ENCODE data around the gene ZNF730. TPM values are rescaled to one million over a fixed set of nuclear protein-coding genes. Genes with fewer than 3 reads are reported as not detected.
"Not testable (repeated sequence)": the region's sequence is repeated elsewhere in the genome, so short reads cannot be mapped to it uniquely, and the experiment has no call there.

ZNF730 gene
- total RNA-seq (0.52 TPM), polyA plus RNA-seq (under 1 TPM in 2 of 4 donors, not detected in 2; 0.17 TPM)

- peaks cover 0 to 10% of the 10 kb centered on the region in 2 experiments for H3K9me3 ChIP-seq (ENCODE audit: control insufficient read depth in 2 of 2, low read length in 2 of 2)
- H3K27ac Mint-ChIP-seq, result peak within 1 kb of the TSS in 2 of 3 donors; percentile 25 to 53
- no peak within 1 kb of the TSS for H3K4me3 ChIP-seq (ENCODE audit: low read depth, low read length)
Observed at GRCh38 chr19:23116802-23117571, at the start of gene ZNF730. ZNF730 (plus strand) TSS chr19:23117025; CDS start chr19:23117174, 149 bp downstream.

GRCh38 chr19:23070353-23071146 lies 46.3 kb upstream of the ZNF730 start:
- Mint-ChIP-seq H3K9me3 (peaks cover 0 to 41% (median 16%) of the 10 kb centered on the region in 7 donors), H3K27ac (no peak overlapping the region), H3K36me3 (no peaks in the 10 kb centered on the region), H3K4me1 (peaks cover 0 to 5% (median 1%) of the 10 kb centered on the region in 4 donors), H3K27me3 (peaks cover 7% of the 10 kb centered on the region), H3K4me3 (no peak overlapping the region)
- Histone ChIP-seq H3K9me3 (ENCODE audit: control insufficient read depth in 2 of 2, low read length in 2 of 2) (peaks cover 3 to 28% of the 10 kb centered on the region in 2 experiments), H3K27me3 (ENCODE audit: control insufficient read depth, insufficient read depth, low read length) (no peaks in the 10 kb centered on the region), H3K27ac (ENCODE audit: insufficient read depth, low read length, poor library complexity, severe bottlenecking) (no peak overlapping the region), H3K36me3 (ENCODE audit: control insufficient read depth, insufficient read depth, low read length) (no peaks in the 10 kb centered on the region), H3K4me3 (ENCODE audit: low read depth, low read length) (no peak overlapping the region), H3K4me1 (ENCODE audit: control insufficient read depth, insufficient read depth, low read length, poor library complexity, severe bottlenecking) (no peaks in the 10 kb centered on the region)
- ATAC-seq (ENCODE audit: low read depth in 2 of 2), result no peak
- peak in 1 of 3 donors; percentile 2 for DNase-seq

More at GRCh38 chr19:23116802-23117571, at the start of gene ZNF730:
- H3K36me3 Mint-ChIP-seq, result no peaks in the 10 kb centered on the region
- ATAC-seq (ENCODE audit: low read depth in 2 of 2) (peak; percentile 39 to 45), DNase-seq (peak in 2 of 3 donors; percentile 9 to 30)
- peaks cover 0 to 5% (median 3%) of the 10 kb centered on the region in 4 donors for H3K4me1 Mint-ChIP-seq
- Histone ChIP-seq H3K36me3 (ENCODE audit: control insufficient read depth, insufficient read depth, low read length) (no peaks in the 10 kb centered on the region), H3K27me3 (ENCODE audit: control insufficient read depth, insufficient read depth, low read length) (no peaks in the 10 kb centered on the region), H3K27ac (ENCODE audit: insufficient read depth, low read length, poor library complexity, severe bottlenecking) (no peak within 1 kb of the TSS), H3K4me1 (ENCODE audit: control insufficient read depth, insufficient read depth, low read length, poor library complexity, severe bottlenecking) (no peaks in the 10 kb centered on the region)
- peak within 1 kb of the TSS in 3 of 4 donors; percentile 73 to 86 (median 81) for H3K4me3 Mint-ChIP-seq
- H3K9me3 Mint-ChIP-seq, result peaks cover 0 to 17% (median 10%) of the 10 kb centered on the region in 7 donors
- peaks cover 9% of the 10 kb centered on the region for H3K27me3 Mint-ChIP-seq

GRCh38 chr19:23071147-23071511 lies 45.7 kb upstream of the ZNF730 start:
- DNase-seq, result no peak
- H3K27ac Mint-ChIP-seq, result no peak overlapping the region
- peaks cover 10% of the 10 kb centered on the region for H3K27me3 Mint-ChIP-seq
- no peaks in the 10 kb centered on the region for H3K27me3 ChIP-seq (ENCODE audit: control insufficient read depth, insufficient read depth, low read length)
- H3K4me1 ChIP-seq (ENCODE audit: control insufficient read depth, insufficient read depth, low read length, poor library complexity, severe bottlenecking), result no peaks in the 10 kb centered on the region
- H3K36me3 Mint-ChIP-seq, result no peaks in the 10 kb centered on the region
- peaks cover 3 to 28% of the 10 kb centered on the region in 2 experiments for H3K9me3 ChIP-seq (ENCODE audit: control insufficient read depth in 2 of 2, low read length in 2 of 2)
- no peak for ATAC-seq (ENCODE audit: low read depth in 2 of 2)
- H3K36me3 ChIP-seq (ENCODE audit: control insufficient read depth, insufficient read depth, low read length), result no peaks in the 10 kb centered on the region
- no peak overlapping the region for H3K4me3 Mint-ChIP-seq
- H3K9me3 Mint-ChIP-seq, result peaks cover 0 to 41% (median 16%) of the 10 kb centered on the region in 7 donors
- no peak overlapping the region for H3K27ac ChIP-seq (ENCODE audit: insufficient read depth, low read length, poor library complexity, severe bottlenecking)
- H3K4me3 ChIP-seq (ENCODE audit: low read depth, low read length), result no peak overlapping the region
- peaks cover 0 to 8% (median 2%) of the 10 kb centered on the region in 4 donors for H3K4me1 Mint-ChIP-seq

GRCh38 chr19:23075031-23075733 lies 41.6 kb upstream of the ZNF730 start:
- Histone ChIP-seq H3K9me3 (ENCODE audit: control insufficient read depth in 2 of 2, low read length in 2 of 2) (peaks cover 2 to 14% of the 10 kb centered on the region in 2 experiments), H3K4me3 (ENCODE audit: low read depth, low read length) (no peak overlapping the region), H3K36me3 (ENCODE audit: control insufficient read depth, insufficient read depth, low read length) (no peaks in the 10 kb centered on the region), H3K27ac (ENCODE audit: insufficient read depth, low read length, poor library complexity, severe bottlenecking) (no peak overlapping the region), H3K27me3 (ENCODE audit: control insufficient read depth, insufficient read depth, low read length) (no peaks in the 10 kb centered on the region), H3K4me1 (ENCODE audit: control insufficient read depth, insufficient read depth, low read length, poor library complexity, severe bottlenecking) (no peaks in the 10 kb centered on the region)
- DNase-seq, result no peak
- Mint-ChIP-seq H3K9me3 (peaks cover 0 to 21% (median 7%) of the 10 kb centered on the region in 7 donors), H3K27ac (no peak overlapping the region), H3K27me3 (peaks cover 10% of the 10 kb centered on the region), H3K36me3 (no peaks in the 10 kb centered on the region), H3K4me3 (peak overlapping the region in 2 of 4 donors; percentile 46 to 74), H3K4me1 (peaks cover 0 to 6% (median under 1%) of the 10 kb centered on the region in 4 donors)
- no peak for ATAC-seq (ENCODE audit: low read depth in 2 of 2)

- not testable (repeated sequence) for H3K4me1 ChIP-seq (ENCODE audit: control insufficient read depth, insufficient read depth, low read length, poor library complexity, severe bottlenecking); H3K36me3 ChIP-seq (ENCODE audit: control insufficient read depth, insufficient read depth, low read length); H3K4me1 Mint-ChIP-seq; H3K4me3 ChIP-seq (ENCODE audit: low read depth, low read length); H3K27me3 ChIP-seq (ENCODE audit: control insufficient read depth, insufficient read depth, low read length); H3K4me3 Mint-ChIP-seq; H3K36me3 Mint-ChIP-seq; H3K27ac ChIP-seq (ENCODE audit: insufficient read depth, low read length, poor library complexity, severe bottlenecking); DNase-seq; H3K27ac Mint-ChIP-seq; ATAC-seq (ENCODE audit: low read depth in 2 of 2); H3K27me3 Mint-ChIP-seq
- peaks cover 2 to 19% of the 10 kb centered on the region in 2 experiments for H3K9me3 ChIP-seq (ENCODE audit: control insufficient read depth in 2 of 2, low read length in 2 of 2)
- H3K9me3 Mint-ChIP-seq, result peaks cover 0 to 21% (median 16%) of the 10 kb centered on the region in 7 donors
Observed at GRCh38 chr19:23077776-23078175, 39.0 kb upstream of the ZNF730 start.

GRCh38 chr19:23093832-23094231 lies 23.0 kb upstream of the ZNF730 start:
- no peak for DNase-seq
- Mint-ChIP-seq H3K27ac (no peak overlapping the region), H3K36me3 (no peaks in the 10 kb centered on the region), H3K27me3 (no peaks in the 10 kb centered on the region), H3K4me3 (no peak overlapping the region), H3K4me1 (no peaks in the 10 kb centered on the region), H3K9me3 (peaks cover 0 to 56% (median 21%) of the 10 kb centered on the region in 7 donors)
- ATAC-seq (ENCODE audit: low read depth in 2 of 2), result no peak
- Histone ChIP-seq H3K27me3 (ENCODE audit: control insufficient read depth, insufficient read depth, low read length) (no peaks in the 10 kb centered on the region), H3K36me3 (ENCODE audit: control insufficient read depth, insufficient read depth, low read length) (no peaks in the 10 kb centered on the region), H3K4me1 (ENCODE audit: control insufficient read depth, insufficient read depth, low read length, poor library complexity, severe bottlenecking) (no peaks in the 10 kb centered on the region), H3K27ac (ENCODE audit: insufficient read depth, low read length, poor library complexity, severe bottlenecking) (no peak overlapping the region), H3K9me3 (ENCODE audit: control insufficient read depth in 2 of 2, low read length in 2 of 2) (peaks cover 15 to 70% of the 10 kb centered on the region in 2 experiments), H3K4me3 (ENCODE audit: low read depth, low read length) (no peak overlapping the region)

- H3K4me1 Mint-ChIP-seq, result no peaks in the 10 kb centered on the region
- no peaks in the 10 kb centered on the region for H3K27me3 Mint-ChIP-seq
- Histone ChIP-seq H3K36me3 (ENCODE audit: control insufficient read depth, insufficient read depth, low read length) (no peaks in the 10 kb centered on the region), H3K4me3 (ENCODE audit: low read depth, low read length) (no peak overlapping the region), H3K9me3 (ENCODE audit: control insufficient read depth in 2 of 2, low read length in 2 of 2) (peaks cover 15 to 64% of the 10 kb centered on the region in 2 experiments), H3K4me1 (ENCODE audit: control insufficient read depth, insufficient read depth, low read length, poor library complexity, severe bottlenecking) (no peaks in the 10 kb centered on the region), H3K27ac (ENCODE audit: insufficient read depth, low read length, poor library complexity, severe bottlenecking) (no peak overlapping the region), H3K27me3 (ENCODE audit: control insufficient read depth, insufficient read depth, low read length) (no peaks in the 10 kb centered on the region)
- H3K4me3 Mint-ChIP-seq, result no peak overlapping the region
- no peak overlapping the region for H3K27ac Mint-ChIP-seq
- peaks cover 2% of the 10 kb centered on the region for H3K36me3 Mint-ChIP-seq
- H3K9me3 Mint-ChIP-seq, result peaks cover 0 to 56% (median 26%) of the 10 kb centered on the region in 7 donors
- no peak for ATAC-seq (ENCODE audit: low read depth in 2 of 2)
- no peak for DNase-seq
Observed at GRCh38 chr19:23095418-23095817, 21.4 kb upstream of the ZNF730 start.
